ENCODE data around the gene GALE.

DNA sequence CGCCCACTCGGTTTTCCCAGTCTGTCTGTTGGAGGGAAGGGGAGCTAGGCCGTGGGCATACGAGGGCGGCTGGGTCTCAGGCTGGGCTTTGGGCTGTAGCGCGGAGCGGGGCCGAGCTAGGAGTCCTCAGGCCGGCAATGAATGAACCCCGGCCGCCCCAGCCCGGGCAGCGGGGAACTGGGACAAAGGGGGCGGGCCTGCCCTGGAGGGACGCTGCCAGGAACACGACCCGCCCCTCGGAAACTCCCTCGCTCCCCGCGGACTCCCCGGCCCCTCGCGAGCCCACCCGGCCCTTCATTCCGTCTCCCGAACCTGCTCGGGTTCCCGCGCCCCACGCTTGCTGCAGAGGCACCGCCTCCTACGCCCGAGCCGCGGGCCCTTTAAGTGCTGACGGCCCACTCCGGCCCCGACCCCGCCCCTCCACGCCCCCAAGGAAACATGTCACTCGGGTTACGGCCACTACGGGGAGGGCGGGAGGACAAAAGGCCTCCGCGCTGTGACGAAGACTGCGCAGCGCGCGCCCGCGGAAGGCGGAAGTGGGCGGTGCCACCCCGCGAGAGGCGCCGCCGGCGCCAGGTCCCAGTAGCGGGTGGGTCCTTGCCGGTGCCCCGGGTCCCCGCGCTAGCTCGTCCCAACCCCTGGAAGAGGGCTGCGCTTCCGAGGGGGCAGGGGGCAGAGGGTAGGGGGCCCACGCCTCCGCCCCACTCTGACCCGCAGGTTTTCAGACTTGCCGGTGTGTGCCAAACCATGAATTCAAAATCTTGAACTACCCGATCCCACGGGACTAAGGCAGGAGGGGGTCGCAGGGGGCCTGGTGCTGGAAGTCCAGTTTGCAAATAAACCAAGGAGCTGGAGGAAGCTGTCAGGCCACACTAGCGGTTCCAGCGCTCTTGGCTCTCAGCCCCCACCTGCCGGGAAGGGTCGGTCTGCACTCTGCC is at the start of gene GALE:
- TF ChIP-seq CTCF (IDR thresholded peaks at IDR 0.05; ENCODE audit: extremely low read depth in 1 of 2, insufficient read depth in 1 of 2, low read depth in 1 of 2, low read length in 2 of 2) (no peak), POLR2A (IDR thresholded peaks at IDR 0.05; ENCODE audit: low read depth, low read length) (peak; percentile 61), EZH2 (IDR thresholded peaks at IDR 0.05; ENCODE audit: borderline replicate concordance, low read depth, low read length, severe bottlenecking) (no peak), POLR2AphosphoS5 (IDR thresholded peaks at IDR 0.05; ENCODE audit: insufficient read depth, low read depth, low read length) (peak; percentile 97), MAX (IDR thresholded peaks at IDR 0.05; ENCODE audit: insufficient read depth, insufficient read length) (peak; percentile 36), FOS (IDR thresholded peaks at IDR 0.05; ENCODE audit: borderline replicate concordance, insufficient read depth, low read length) (no peak)

Measured in endothelial cell of umbilical vein (primary cell).